HepG2 (cell line): ENCODE data around the gene TBC1D1. TPM values are rescaled to one million over a fixed set of nuclear protein-coding genes. Genes with fewer than 3 reads are reported as not detected.

Experiments used
- DNMT3B ChIP-seq: conservative IDR thresholded peaks from 2 replicates; pipeline ENCODE4 v1.6.1; 2016; ENCODE audit warnings: missing biosample characterization, control low read depth
- EEA1 ChIP-seq: sonication (generic); formaldehyde crosslinking; IDR thresholded peaks from 2 replicates; pipeline ENCODE4 v1.5.1; 2020; ENCODE audit warnings: mild to moderate bottlenecking, missing genetic modification reagents, borderline replicate concordance
- GMEB1 ChIP-seq: sonication (generic); formaldehyde crosslinking; IDR thresholded peaks from 2 replicates; pipeline ENCODE4 v1.5.1; 2020; ENCODE audit warnings: missing genetic modification reagents, mild to moderate bottlenecking, borderline replicate concordance
- HMG20B ChIP-seq: conservative IDR thresholded peaks from 2 replicates; pipeline ENCODE4 v1.6.1; 2016; ENCODE audit warnings: missing genetic modification reagents, missing compliant biosample characterization
- HOXD1 ChIP-seq: sonication (generic); formaldehyde crosslinking; IDR thresholded peaks from 2 replicates; pipeline ENCODE4 v1.5.0; 2020; ENCODE audit warnings: missing genetic modification reagents
- MTERF4 ChIP-seq: sonication (generic); formaldehyde crosslinking; IDR thresholded peaks from 2 replicates; pipeline ENCODE4 v1.8.0; 2023; ENCODE audit warnings: mild to moderate bottlenecking, missing genetic modification reagents
- MXI1 ChIP-seq: IDR thresholded peaks from 3 replicates; pipeline ENCODE4 v1.6.1; 2012; ENCODE audit warnings: low read depth, low read length, inconsistent platforms, borderline replicate concordance
- NRL ChIP-seq: sonication (generic); formaldehyde crosslinking; IDR thresholded peaks from 2 replicates; pipeline ENCODE4 v1.5.0; 2020; ENCODE audit warnings: missing genetic modification reagents, mild to moderate bottlenecking, moderate library complexity, borderline replicate concordance
- REST ChIP-seq, 2 experiments: IDR thresholded peaks; 2 replicates each; pipeline ENCODE4 v1.6.1; 2011 to 2012; ENCODE audit warnings: low read length in 2 of 2, borderline replicate concordance in 1 of 2, low read depth in 1 of 2, mild to moderate bottlenecking in 1 of 2, moderate library complexity in 1 of 2
- SCMH1 ChIP-seq: sonication (generic); formaldehyde crosslinking; IDR thresholded peaks from 2 replicates; pipeline ENCODE4 v1.9.0; 2021; ENCODE audit warnings: missing genetic modification reagents, mild to moderate bottlenecking, borderline replicate concordance
- TFAP4 ChIP-seq: sonication (generic); IDR thresholded peaks from 2 replicates; pipeline ENCODE4 v1.6.1; 2016; ENCODE audit warnings: low read depth, borderline replicate concordance
- ZBTB20 ChIP-seq: sonication (generic); formaldehyde crosslinking; IDR thresholded peaks from 2 replicates; pipeline ENCODE4 v1.8.1; 2023; ENCODE audit warnings: missing genetic modification reagents, low read depth, mild to moderate bottlenecking, borderline replicate concordance
- ZBTB25 ChIP-seq: IDR thresholded peaks from 2 replicates; pipeline ENCODE4 v1.6.1; 2018; ENCODE audit warnings: missing genetic modification reagents
- ZNF225 ChIP-seq: sonication (generic); formaldehyde crosslinking; IDR thresholded peaks from 2 replicates; pipeline ENCODE4 v1.4.0; 2020; ENCODE audit warnings: mild to moderate bottlenecking, missing genetic modification reagents
- ZNF512 ChIP-seq: sonication (generic); formaldehyde crosslinking; IDR thresholded peaks from 2 replicates; pipeline ENCODE4 v1.4.0; 2020; ENCODE audit warnings: mild to moderate bottlenecking, missing genetic modification reagents
- ZNF549 ChIP-seq: sonication (generic); formaldehyde crosslinking; IDR thresholded peaks from 2 replicates; pipeline ENCODE4 v1.5.0; 2020; ENCODE audit warnings: missing genetic modification reagents
- ZNF556 ChIP-seq: sonication (generic); formaldehyde crosslinking; IDR thresholded peaks from 2 replicates; pipeline ENCODE4 v1.4.0; 2020; ENCODE audit warnings: mild to moderate bottlenecking, missing genetic modification reagents, borderline replicate concordance
- ZNF83 ChIP-seq: sonication (generic); formaldehyde crosslinking; IDR thresholded peaks from 2 replicates; pipeline ENCODE4 v1.4.0; 2020; ENCODE audit warnings: missing genetic modification reagents, mild to moderate bottlenecking, borderline replicate concordance
- polyA plus RNA-seq, 8 experiments: library from polyadenylated mRNA; depleted of rRNA in 3 of 8; stranded (reverse) in 7 of 8; unstranded in 1 of 8; fragments of >200 nt; fragmentation: Illumina TruSeq in 4 of 8; extraction: Trizol in 4 of 8; gene quantifications; 2 replicates each; pipeline versions ENCODE4 v1.2.1 to v1.2.3, GENCODE V29; 2011 to 2016; ENCODE audit warnings: low read depth in 4 of 8, missing spikeins in 1 of 8, mixed read lengths in 1 of 8; ENCODE audit not compliant: insufficient read depth in 1 of 8
- total RNA-seq, 5 experiments: library from RNA; depleted of rRNA; stranded (reverse); fragments of >200 nt; fragmentation: Illumina TruSeq; extraction: Trizol; gene quantifications; 2 replicates each; pipeline ENCODE4 v1.2.3, GENCODE V29; 2016; ENCODE audit warnings: low read depth in 1 of 5

TBC1D1 gene
- total and polyA plus RNA-seq, 2 of the 13 experiments (the other 11 are each of a cell fraction or from before 2014, with no cell fraction given): 37.3 to 62.8 TPM

GRCh38 chr4:38128478-38129459, 237.9 kb downstream of the TBC1D1 start (continued):
- TF ChIP-seq ZNF549 (no peak), ZNF83 (CRISPR knock-in tag) (no peak), ZNF225 (CRISPR knock-in tag) (no peak), TFAP4 (peak; percentile 89), MTERF4 (CRISPR knock-in tag) (no peak), GMEB1 (CRISPR knock-in tag) (no peak), DNMT3B (CRISPR knock-in tag) (no peak), EEA1 (CRISPR knock-in tag) (no peak), SCMH1 (CRISPR knock-in tag) (no peak), REST (IDR thresholded peaks at IDR 0.05; ENCODE audit: borderline replicate concordance in 1 of 2, low read depth in 1 of 2, low read length in 2 of 2) (no peak), ZBTB20 (CRISPR knock-in tag) (no peak), HOXD1 (CRISPR knock-in tag) (no peak), NRL (CRISPR knock-in tag) (no peak), MXI1 (no peak), ZBTB25 (CRISPR knock-in tag) (no peak), HMG20B (CRISPR knock-in tag) (no peak), ZNF556 (CRISPR knock-in tag) (no peak), ZNF512 (CRISPR knock-in tag) (no peak)
